Naive thymus-derived CD4-positive, alpha-beta T cell (primary cell): ENCODE data around the gene ESPN. TPM values are rescaled to one million over a fixed set of nuclear protein-coding genes. Genes with fewer than 3 reads are reported as not detected.
"Not testable (repeated sequence)": the region's sequence is repeated elsewhere in the genome, so short reads cannot be mapped to it uniquely, and the experiment has no call there.

Source experiments
- ATAC-seq: fragments of 150-1000 bp; cut with Tn5 transposase; 2 replicates; pipeline ENCODE4 v1.10.0; 2021; ENCODE audit warnings: mild to moderate bottlenecking, moderate library complexity
- CTCF ChIA-PET: fragments of 350-600 bp; sonication (Branson Sonifier 250); formaldehyde crosslinking; loops from one replicate; lab custom pipeline; 2021; ENCODE audit warnings: antibody characterized with exemption; lab: Charles Lee
- POLR2A ChIA-PET: fragments of 350-600 bp; sonication (Branson Sonifier 250); formaldehyde crosslinking; loops from one replicate; lab custom pipeline; 2021; ENCODE audit warnings: antibody characterized with exemption, inconsistent platforms; lab: Charles Lee
- DNase-seq, 9 donors: peaks; one replicate each; pipeline versions ENCODE4 v3.0.0 to v3.0.0-alpha.2; 2020 to 2022; ENCODE audit warnings: mixed read lengths in 1 of 9
- H3K27ac ChIP-seq: one replicate; pipeline ENCODE4 v1.7.0; 2013; ENCODE audit warnings: mild to moderate bottlenecking, low read depth, low read length, moderate library complexity
- H3K27me3 ChIP-seq, 2 donors: one replicate each; pipeline ENCODE4 v1.7.0; 2013; ENCODE audit warnings: low read length in 2 of 2, mild to moderate bottlenecking in 2 of 2, moderate library complexity in 2 of 2; ENCODE audit not compliant: control insufficient read depth in 2 of 2, insufficient read depth in 2 of 2
- H3K36me3 ChIP-seq, 3 experiments: 1 replicate in 2 of 3; 2 replicates in 1 of 3; pipeline ENCODE4 v1.7.0; 2013; ENCODE audit warnings: low read length in 3 of 3, mild to moderate bottlenecking in 3 of 3, moderate library complexity in 1 of 3; ENCODE audit not compliant: insufficient read depth in 3 of 3, control insufficient read depth in 2 of 3
- H3K4me1 ChIP-seq, 2 donors: one replicate each; pipeline ENCODE4 v1.7.0; 2013; ENCODE audit warnings: low read length in 2 of 2, mild to moderate bottlenecking in 2 of 2, moderate library complexity in 1 of 2; ENCODE audit not compliant: control insufficient read depth in 2 of 2, insufficient read depth in 2 of 2
- H3K4me3 ChIP-seq: 2 replicates; pipeline ENCODE4 v1.7.0; 2013; ENCODE audit warnings: mild to moderate bottlenecking, low read length
- H3K9me3 ChIP-seq, 3 experiments: 1 replicate in 2 of 3; 2 replicates in 1 of 3; pipeline ENCODE4 v1.7.0; 2013; ENCODE audit warnings: low read length in 3 of 3; ENCODE audit not compliant: control insufficient read depth in 2 of 3
- H3K27ac Mint-ChIP-seq, 9 donors: one replicate each; pipeline ENCODE4 v1.8.0; 2020 to 2022; ENCODE audit warnings: mixed read lengths in 9 of 9, mild to moderate bottlenecking in 8 of 9, moderate library complexity in 5 of 9, inconsistent platforms in 2 of 9
- H3K27me3 Mint-ChIP-seq, 5 donors: one replicate each; pipeline ENCODE4 v1.8.0; 2021 to 2022; ENCODE audit warnings: mixed read lengths in 5 of 5, mild to moderate bottlenecking in 1 of 5
- H3K36me3 Mint-ChIP-seq, 5 donors: one replicate each; pipeline ENCODE4 v1.8.0; 2020 to 2022; ENCODE audit warnings: mixed read lengths in 5 of 5, mild to moderate bottlenecking in 3 of 5, inconsistent platforms in 1 of 5
- H3K4me1 Mint-ChIP-seq, 7 donors: one replicate each; pipeline ENCODE4 v1.8.0; 2020 to 2022; ENCODE audit warnings: mixed read lengths in 7 of 7, mild to moderate bottlenecking in 3 of 7, inconsistent platforms in 1 of 7
- H3K4me3 Mint-ChIP-seq, 10 donors: one replicate each; pipeline ENCODE4 v1.8.0; 2020 to 2022; ENCODE audit warnings: mild to moderate bottlenecking in 10 of 10, mixed read lengths in 10 of 10, moderate library complexity in 6 of 10, inconsistent platforms in 2 of 10
- H3K9me3 Mint-ChIP-seq, 11 donors: one replicate each; pipeline ENCODE4 v1.8.0; 2020 to 2022; ENCODE audit warnings: mixed read lengths in 11 of 11, mild to moderate bottlenecking in 4 of 11, inconsistent platforms in 1 of 11, moderate library complexity in 1 of 11
- intact Hi-C, 2 donors: fragments of 100-400 bp; cut with micrococcal nuclease; formaldehyde crosslinking; loops; one replicate each; pipeline ENCODE4 v1.15.1; 2023
- polyA plus RNA-seq, 2 donors: library from polyadenylated mRNA; unstranded; fragments of 300-500 nt; fragmentation: Illumina TruSeq; gene quantifications; one replicate each; pipeline ENCODE4 v1.2.3, GENCODE V29; 2021
- total RNA-seq, 6 experiments: library from RNA in 5 of 6; stranded (reverse) in 5 of 6; gene quantifications; 1 replicate in 5 of 6; 2 replicates in 1 of 6; pipeline ENCODE4 v1.2.3 and lab custom pipeline; 2021 to 2026

Gene ESPN
- total and polyA plus RNA-seq, 7 experiments from 2014 or later = 0.40 to 2.9 (median 2.1) TPM

DNA sequence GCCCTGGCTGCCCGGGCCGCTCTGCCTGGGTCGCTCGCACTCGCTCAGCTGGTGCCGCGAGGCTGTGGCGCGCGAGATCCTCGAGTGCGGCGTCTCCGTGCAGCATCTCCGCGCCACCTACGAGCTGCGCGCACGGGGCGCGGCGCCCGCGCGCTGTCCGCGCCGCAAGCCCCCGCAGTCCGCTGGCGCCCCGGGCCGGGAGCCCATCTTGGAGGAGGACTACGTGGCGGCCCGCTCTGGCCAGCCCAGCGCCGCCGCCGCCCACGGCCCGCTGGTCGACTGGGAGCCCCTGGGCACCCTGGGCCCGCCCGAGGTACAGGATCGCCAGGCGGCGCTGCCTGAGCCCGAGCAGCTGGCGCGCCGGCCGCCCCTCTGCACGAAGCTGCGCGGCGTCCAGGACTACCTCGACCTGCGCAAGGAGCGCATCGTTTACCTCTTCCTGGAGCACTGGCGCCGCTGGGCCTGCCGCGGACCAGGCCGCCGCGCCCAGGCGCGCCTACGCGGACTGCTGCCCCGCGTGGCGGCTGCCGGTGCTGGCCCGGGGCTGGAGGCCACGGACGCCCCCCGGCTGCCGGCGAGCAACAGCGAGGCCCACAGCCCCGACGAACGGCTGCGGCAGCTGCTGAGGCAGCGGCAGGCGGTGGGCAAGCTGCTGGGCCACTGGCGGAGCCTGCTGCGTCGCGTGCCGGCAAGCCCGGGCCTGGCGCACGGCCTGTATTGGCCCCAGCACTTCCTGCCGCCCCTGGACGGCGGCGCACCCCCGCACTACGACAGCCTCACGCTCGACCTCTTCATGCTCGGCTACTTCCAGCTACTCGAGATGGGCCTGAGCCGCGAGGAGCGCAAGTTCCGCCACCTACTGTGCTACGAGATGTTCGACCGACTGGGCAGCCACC lies 30.5 kb downstream of the ESPN start:
- H3K27ac Mint-ChIP-seq = no peak overlapping the region
- Histone ChIP-seq H3K27ac (no peak overlapping the region), H3K27me3 (peaks cover 0 to 3% of the 10 kb centered on the region in 2 donors), H3K36me3 (no peaks in the 10 kb centered on the region), H3K4me3 (no peak overlapping the region), H3K9me3 (no peaks in the 10 kb centered on the region), H3K4me1 (peaks cover 0 to 7% of the 10 kb centered on the region in 2 donors)
- H3K4me3 Mint-ChIP-seq = peak overlapping the region in 6 of 10 donors; percentile 17 to 67 (median 37)
- DNase-seq = peak in 3 of 9 donors; percentile 37 to 40 (median 39)
- POLR2A ChIA-PET = interaction anchor here (0.9 to 12.7 kb wide), 5 partner anchors 8 to 45 kb away, joined by 3 to 165 read pairs (median 4); partner anchors contain the start of gene TNFRSF25
- peaks cover 0 to 10% (median 5%) of the 10 kb centered on the region in 5 donors for H3K36me3 Mint-ChIP-seq
- CTCF ChIA-PET = interaction anchor here (0.7 to 2.4 kb wide), 7 partner anchors 9 to 25 kb away, joined by 3 to 15 read pairs (median 5); no protein-coding TSS in a partner anchor
- intact Hi-C loops = loop anchor here in 1 of 2 donors (1.0 kb wide), 1 partner anchor 20 kb away; no protein-coding TSS in a partner anchor
- no peaks in the 10 kb centered on the region for H3K9me3 Mint-ChIP-seq
- peaks cover 15 to 30% (median 28%) of the 10 kb centered on the region in 7 donors for H3K4me1 Mint-ChIP-seq
- peak; percentile 57 for ATAC-seq
- peaks cover 18 to 54% (median 27%) of the 10 kb centered on the region in 5 donors for H3K27me3 Mint-ChIP-seq

DNA sequence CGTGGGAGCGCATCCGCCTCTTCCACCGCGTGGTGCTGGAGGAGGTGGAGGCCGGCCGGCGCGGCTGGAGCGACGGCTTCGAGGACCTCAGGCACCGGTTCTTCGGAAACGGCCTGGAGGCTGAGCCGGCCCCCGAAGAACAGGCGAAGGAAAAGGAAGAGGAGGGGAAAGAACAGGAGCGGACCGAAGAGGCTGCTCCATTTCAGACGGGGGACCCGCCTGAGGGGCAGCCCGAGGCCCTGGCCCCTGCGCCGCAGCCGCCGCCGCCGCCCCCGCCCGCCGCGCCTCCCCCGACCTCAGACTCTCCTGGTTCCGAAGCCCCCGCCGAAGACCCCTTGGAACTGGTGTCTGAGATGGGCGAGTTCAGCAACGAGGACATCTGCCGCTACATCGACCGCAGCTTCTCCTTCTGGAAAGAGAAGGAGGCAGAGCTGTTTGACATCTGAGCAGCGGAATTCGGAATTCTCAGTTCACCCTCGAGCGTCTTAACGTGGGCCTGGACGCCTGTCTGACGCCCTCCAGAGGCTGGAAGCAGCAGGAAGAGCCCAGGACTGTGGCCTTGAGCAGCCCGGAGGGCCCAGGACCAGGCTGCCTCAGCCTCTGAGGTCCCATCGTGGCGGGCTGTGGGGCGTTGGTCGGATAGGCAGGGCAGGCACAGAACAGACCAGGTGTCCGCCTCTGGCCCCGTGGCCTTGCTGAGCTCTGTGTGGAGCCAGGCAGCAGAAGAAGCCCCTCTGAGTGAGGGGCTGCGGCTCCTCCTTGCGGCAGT lies 31.4 kb downstream of the ESPN start:
- Mint-ChIP-seq H3K27ac (peak overlapping the region in 2 of 9 donors; percentile 33 to 78), H3K4me3 (peak overlapping the region in 8 of 10 donors; percentile 23 to 67 (median 53)), H3K36me3 (peaks cover 0 to 15% (median 5%) of the 10 kb centered on the region in 5 donors), H3K4me1 (peaks cover 22 to 38% (median 33%) of the 10 kb centered on the region in 7 donors), H3K27me3 (peaks cover 14 to 46% (median 20%) of the 10 kb centered on the region in 5 donors)
- not testable (repeated sequence) for H3K27ac ChIP-seq, H3K9me3 Mint-ChIP-seq, H3K9me3 ChIP-seq, H3K4me3 ChIP-seq, H3K27me3 ChIP-seq, ATAC-seq, H3K36me3 ChIP-seq, DNase-seq
- CTCF ChIA-PET = interaction anchor here (1.0 to 2.4 kb wide), 6 partner anchors 8 to 22 kb away, joined by 3 to 15 read pairs (median 6); no protein-coding TSS in a partner anchor
- intact Hi-C loops = loop anchor here in 1 of 2 donors (1.0 kb wide), 1 partner anchor 19 kb away; no protein-coding TSS in a partner anchor
- POLR2A ChIA-PET = interaction anchor here (1.1 to 12.7 kb wide), 3 partner anchors 7 to 44 kb away, joined by 3 to 165 read pairs (median 4); partner anchors contain the start of gene TNFRSF25
- H3K4me1 ChIP-seq = peaks cover 6 to 11% of the 10 kb centered on the region in 2 donors

DNA sequence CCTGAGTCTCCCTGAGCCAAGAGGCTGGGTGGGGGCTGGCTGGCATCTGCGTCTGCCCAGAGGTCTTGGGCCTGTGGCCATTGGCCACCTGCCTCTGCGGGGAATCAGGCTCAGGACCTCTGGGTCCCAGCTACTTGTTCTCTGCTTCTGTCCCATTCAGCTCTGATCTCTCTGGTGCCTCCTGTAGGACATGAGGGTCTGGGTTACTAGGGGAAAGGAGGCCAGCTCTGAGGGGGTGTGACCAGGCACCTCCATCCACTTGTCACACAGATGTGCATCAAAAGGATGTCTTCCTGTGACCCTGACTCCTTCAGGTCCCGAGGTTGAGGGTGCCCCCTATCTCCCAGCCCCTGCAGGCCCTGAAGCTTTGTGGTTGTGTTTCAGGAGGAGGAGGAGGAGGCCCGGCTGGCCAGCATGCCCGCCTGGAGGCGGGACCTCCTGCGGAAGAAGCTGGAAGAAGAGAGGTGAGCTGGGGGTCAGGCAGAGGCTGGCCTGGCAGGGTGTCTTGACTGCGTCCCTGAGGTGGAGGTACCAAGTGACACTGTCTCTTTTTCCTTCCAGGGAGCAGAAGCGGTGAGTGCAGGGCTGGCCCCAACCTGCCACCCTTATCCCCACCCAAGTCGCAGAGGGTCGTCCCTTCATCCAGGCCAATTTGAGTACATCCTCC lies 32.4 kb downstream of the ESPN start:
- Mint-ChIP-seq H3K9me3 (no peaks in the 10 kb centered on the region), H3K36me3 (peaks cover 0 to 19% (median 5%) of the 10 kb centered on the region in 5 donors), H3K4me1 (peaks cover 22 to 43% (median 38%) of the 10 kb centered on the region in 7 donors), H3K27me3 (peaks cover 12 to 41% (median 18%) of the 10 kb centered on the region in 5 donors), H3K27ac (peak overlapping the region in 5 of 9 donors; percentile 4 to 69 (median 24)), H3K4me3 (peak overlapping the region in 7 of 10 donors; percentile 8 to 65 (median 52))
- H3K27me3 ChIP-seq = peaks cover 0 to 3% of the 10 kb centered on the region in 2 donors
- peaks cover 0 to 12% (median 4%) of the 10 kb centered on the region in 3 experiments for H3K36me3 ChIP-seq
- ChIA-PET POLR2A (interaction anchor here (1.0 to 12.7 kb wide), 2 partner anchors 6 to 33 kb away, joined by 3 to 165 read pairs; partner anchors contain the start of gene TNFRSF25), CTCF (interaction anchor here (0.6 to 1.3 kb wide), 3 partner anchors 12 to 19 kb away, joined by 3 to 4 read pairs (median 3); no protein-coding TSS in a partner anchor)
- DNase-seq (no peak), ATAC-seq (no peak)
- H3K4me1 ChIP-seq = peaks cover 14 to 21% of the 10 kb centered on the region in 2 donors
- intact Hi-C loops = no loop called here
- no peak overlapping the region for H3K4me3 ChIP-seq
- H3K9me3 ChIP-seq = no peaks in the 10 kb centered on the region
- H3K27ac ChIP-seq = no peak overlapping the region

DNA sequence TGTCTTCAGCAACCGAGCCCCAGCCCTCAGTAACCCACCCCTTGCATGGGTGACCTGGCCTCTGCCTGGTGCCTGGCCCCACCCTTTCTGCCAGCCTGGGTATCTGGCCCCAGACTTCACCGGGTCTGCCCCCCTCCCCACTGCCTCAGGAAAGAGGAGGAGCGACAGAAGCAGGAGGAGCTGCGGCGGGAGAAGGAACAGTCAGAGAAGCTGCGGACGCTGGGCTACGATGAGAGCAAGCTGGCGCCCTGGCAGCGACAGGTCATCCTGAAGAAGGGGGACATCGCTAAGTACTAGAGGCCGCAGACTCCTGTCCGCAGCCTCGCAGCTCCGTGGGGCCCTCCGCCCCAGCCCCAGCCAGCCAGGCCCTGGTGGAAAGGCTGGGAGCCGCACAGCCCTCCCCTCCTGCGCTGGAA lies 35.3 kb downstream of the ESPN start:
- Histone ChIP-seq H3K4me3 (peak overlapping the region; percentile 71), H3K27ac (peak overlapping the region; percentile 99), H3K27me3 (no peaks in the 10 kb centered on the region), H3K9me3 (no peaks in the 10 kb centered on the region), H3K4me1 (peaks cover 30 to 46% of the 10 kb centered on the region in 2 donors), H3K36me3 (peaks cover 9 to 36% (median 12%) of the 10 kb centered on the region in 3 experiments)
- POLR2A ChIA-PET = interaction anchor here (0.5 to 11.7 kb wide), 34 partner anchors 9 to 372 kb away, joined by 3 to 165 read pairs (median 5); partner anchors contain the start of genes ACOT7, CAMTA1, ESPN and NOL9
- CTCF ChIA-PET = interaction anchor here (0.7 to 2.1 kb wide), 15 partner anchors 9 to 186 kb away, joined by 3 to 8 read pairs (median 4); partner anchors contain the start of gene NOL9
- intact Hi-C loops = loop anchor here in 1 of 2 donors (1.0 to 10.0 kb wide), 4 partner anchors 12 to 325 kb away; partner anchors contain the start of genes CAMTA1 and PHF13
- peak overlapping the region; percentile 92 to 99 (median 98) for H3K27ac Mint-ChIP-seq
- H3K4me3 Mint-ChIP-seq = peak overlapping the region; percentile 88 to 96 (median 94)
- ATAC-seq (peak; percentile 42), DNase-seq (peak in 7 of 9 donors; percentile 48 to 74 (median 56))
- peaks cover 0 to 17% (median 12%) of the 10 kb centered on the region in 5 donors for H3K27me3 Mint-ChIP-seq
- H3K9me3 Mint-ChIP-seq = no peaks in the 10 kb centered on the region
- peaks cover 4 to 38% (median 17%) of the 10 kb centered on the region in 5 donors for H3K36me3 Mint-ChIP-seq
- H3K4me1 Mint-ChIP-seq = peaks cover 34 to 64% (median 56%) of the 10 kb centered on the region in 7 donors

DNA sequence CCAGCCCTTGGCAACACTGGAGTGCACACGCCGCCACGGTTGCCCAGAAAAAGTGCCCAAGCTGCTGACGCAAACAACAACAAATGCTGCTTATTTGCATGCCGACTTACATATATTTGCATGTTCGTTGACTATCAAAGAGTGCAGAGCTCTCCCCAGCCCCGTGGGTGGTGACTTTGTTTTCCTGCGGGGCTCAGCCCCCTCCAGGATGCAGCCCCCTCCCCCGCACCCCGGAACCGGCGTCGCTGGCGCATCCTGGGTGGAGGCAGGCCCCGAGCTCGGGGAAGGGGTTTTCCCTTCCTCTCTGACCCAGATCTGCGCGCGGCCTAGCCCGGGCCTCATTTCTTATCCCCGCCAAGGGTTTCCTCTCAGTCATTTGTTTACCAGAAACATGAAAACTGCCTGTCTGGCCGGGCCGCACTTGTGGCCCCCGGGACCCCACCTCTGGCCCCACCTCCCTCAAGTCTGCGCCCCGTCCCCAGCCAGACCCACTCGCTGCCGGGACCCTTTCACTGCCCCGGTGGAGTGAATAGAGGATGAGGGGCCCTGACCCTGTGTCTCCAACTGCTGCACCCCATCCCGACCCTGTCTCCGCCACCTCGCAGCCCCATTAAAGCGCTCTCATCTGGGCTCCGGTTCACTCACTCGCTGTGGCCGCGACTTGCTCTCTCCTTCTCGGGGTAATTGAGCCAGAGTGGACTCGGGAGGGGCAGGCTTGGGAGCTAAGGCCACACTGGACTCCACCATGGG lies 35.9 kb downstream of the ESPN start:
- H3K9me3 ChIP-seq = no peaks in the 10 kb centered on the region
- peak overlapping the region; percentile 99 for H3K27ac ChIP-seq
- H3K27me3 Mint-ChIP-seq = peaks cover 0 to 16% (median 12%) of the 10 kb centered on the region in 5 donors
- ChIA-PET POLR2A (interaction anchor here (0.5 to 11.7 kb wide), 35 partner anchors 9 to 372 kb away, joined by 3 to 165 read pairs (median 5); partner anchors contain the start of genes ACOT7, CAMTA1, ESPN and NOL9), CTCF (interaction anchor here (0.7 to 2.1 kb wide), 14 partner anchors 10 to 186 kb away, joined by 3 to 8 read pairs (median 4); partner anchors contain the start of gene NOL9)
- intact Hi-C loops = loop anchor here in 1 of 2 donors (1.0 to 10.0 kb wide), 4 partner anchors 12 to 324 kb away; partner anchors contain the start of genes CAMTA1 and PHF13
- H3K4me1 ChIP-seq = peaks cover 31 to 47% of the 10 kb centered on the region in 2 donors
- peak overlapping the region; percentile 88 to 96 (median 94) for H3K4me3 Mint-ChIP-seq
- DNase-seq (peak; percentile 77 to 96 (median 94)), ATAC-seq (peak; percentile 94)
- peaks cover 4 to 38% (median 17%) of the 10 kb centered on the region in 5 donors for H3K36me3 Mint-ChIP-seq
- H3K27ac Mint-ChIP-seq = peak overlapping the region; percentile 92 to 99 (median 98)
- no peaks in the 10 kb centered on the region for H3K9me3 Mint-ChIP-seq
- peaks cover 9 to 39% (median 12%) of the 10 kb centered on the region in 3 experiments for H3K36me3 ChIP-seq
- peaks cover 34 to 64% (median 56%) of the 10 kb centered on the region in 7 donors for H3K4me1 Mint-ChIP-seq
- H3K4me3 ChIP-seq = peak overlapping the region; percentile 71
- no peaks in the 10 kb centered on the region for H3K27me3 ChIP-seq
